22Rv1 (cell line): ENCODE measurements around the gene SPTBN2.

ENCODE experiments used
- CTCF ChIP-seq: fragments of 450-650 bp; IDR thresholded peaks from 2 replicates; pipeline ENCODE4 v1.5.1; 2017; ENCODE audit warnings: mild to moderate bottlenecking
- ZFX ChIP-seq: fragments of 450-650 bp; IDR thresholded peaks from 2 replicates; pipeline ENCODE4 v1.6.1; 2017; ENCODE audit warnings: antibody characterized with exemption, borderline replicate concordance

GRCh38 chr11:66691311-66691980 is 37.6 kb downstream of the SPTBN2 start:
- TF ChIP-seq ZFX (no peak), CTCF (no peak)
